NCI-H1105 (cell line): ENCODE results near the gene HOXD10.
A peak's percentile ranks its signal among the peaks of the same experiment; 100 is the strongest.

Experiments
- DNase-seq: peaks from one replicate; lab custom pipeline; 2025; lab: John Stamatoyannopoulos, UW

The HOXD10 gene

GRCh38 chr2:176136374-176137251 is 20.0 kb downstream of the HOXD10 start:
- no peak for DNase-seq

- no peak for DNase-seq
These were observed 20.6 kb downstream of the HOXD10 start for GRCh38 chr2:176137252-176137580.

DNA sequence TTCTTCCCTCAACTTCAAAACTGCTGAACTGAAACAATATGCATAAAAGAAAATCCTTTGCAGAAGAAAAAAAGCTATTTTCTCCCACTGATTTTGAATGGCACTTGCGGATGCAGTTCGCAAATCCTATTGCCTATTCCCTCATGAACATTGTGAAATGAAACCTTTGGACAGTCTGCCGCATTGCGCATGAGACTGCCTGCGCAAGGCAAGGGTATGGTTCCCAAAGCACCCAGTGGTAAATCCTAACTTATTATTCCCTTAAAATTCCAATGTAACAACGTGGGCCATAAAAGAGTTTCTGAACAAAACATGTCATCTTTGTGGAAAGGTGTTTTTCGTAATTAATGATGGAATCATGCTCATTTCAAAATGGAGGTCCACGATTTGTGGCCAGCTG is 21.3 kb downstream of the HOXD10 start:
- DNase-seq = no peak

GRCh38 chr2:176138526-176138922 is 21.9 kb downstream of the HOXD10 start:
- DNase-seq = no peak

- DNase-seq = no peak
These were observed 22.5 kb downstream of the HOXD10 start for GRCh38 chr2:176138923-176139660.

DNA sequence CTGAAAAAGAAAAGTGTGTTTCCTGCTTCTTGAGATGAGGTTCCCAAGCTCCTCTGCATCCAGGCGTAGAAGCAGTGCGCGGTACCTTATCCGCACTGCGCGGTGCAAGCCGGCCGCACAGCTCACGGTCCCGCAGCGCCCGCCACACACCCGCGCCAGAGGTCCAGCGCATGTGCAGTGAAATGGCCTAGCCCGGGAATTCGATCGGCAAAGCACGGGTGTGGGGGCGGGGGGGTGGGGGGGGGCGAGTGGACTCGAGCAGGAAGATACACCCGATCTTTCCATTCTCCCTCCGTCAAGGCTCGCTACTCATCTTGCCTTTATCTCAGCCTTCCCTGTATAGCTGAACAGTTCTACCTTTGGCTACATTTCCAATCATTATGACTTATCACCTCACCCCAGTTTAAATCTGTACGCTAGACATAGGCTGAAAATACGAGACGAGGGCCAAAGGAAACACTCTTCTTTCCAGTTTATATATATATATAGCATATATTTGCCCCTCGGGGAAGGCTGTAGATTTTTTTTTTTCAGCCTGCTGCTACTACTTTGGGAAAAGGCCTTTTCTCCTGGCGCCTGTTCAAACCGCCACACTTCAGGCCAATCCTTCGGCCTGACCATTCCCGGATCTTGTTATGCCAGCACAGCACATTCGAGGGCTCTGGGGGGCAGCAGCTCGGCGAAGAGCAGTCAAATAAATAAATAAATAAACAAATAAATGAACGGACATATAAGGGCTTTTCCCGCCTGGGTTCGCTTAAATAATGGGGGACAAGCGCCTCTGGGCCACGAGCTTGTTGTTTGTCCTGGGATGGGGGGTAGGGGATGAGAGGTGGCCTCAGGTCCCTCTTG is 23.3 kb downstream of the HOXD10 start:
- DNase-seq = no peak

DNA sequence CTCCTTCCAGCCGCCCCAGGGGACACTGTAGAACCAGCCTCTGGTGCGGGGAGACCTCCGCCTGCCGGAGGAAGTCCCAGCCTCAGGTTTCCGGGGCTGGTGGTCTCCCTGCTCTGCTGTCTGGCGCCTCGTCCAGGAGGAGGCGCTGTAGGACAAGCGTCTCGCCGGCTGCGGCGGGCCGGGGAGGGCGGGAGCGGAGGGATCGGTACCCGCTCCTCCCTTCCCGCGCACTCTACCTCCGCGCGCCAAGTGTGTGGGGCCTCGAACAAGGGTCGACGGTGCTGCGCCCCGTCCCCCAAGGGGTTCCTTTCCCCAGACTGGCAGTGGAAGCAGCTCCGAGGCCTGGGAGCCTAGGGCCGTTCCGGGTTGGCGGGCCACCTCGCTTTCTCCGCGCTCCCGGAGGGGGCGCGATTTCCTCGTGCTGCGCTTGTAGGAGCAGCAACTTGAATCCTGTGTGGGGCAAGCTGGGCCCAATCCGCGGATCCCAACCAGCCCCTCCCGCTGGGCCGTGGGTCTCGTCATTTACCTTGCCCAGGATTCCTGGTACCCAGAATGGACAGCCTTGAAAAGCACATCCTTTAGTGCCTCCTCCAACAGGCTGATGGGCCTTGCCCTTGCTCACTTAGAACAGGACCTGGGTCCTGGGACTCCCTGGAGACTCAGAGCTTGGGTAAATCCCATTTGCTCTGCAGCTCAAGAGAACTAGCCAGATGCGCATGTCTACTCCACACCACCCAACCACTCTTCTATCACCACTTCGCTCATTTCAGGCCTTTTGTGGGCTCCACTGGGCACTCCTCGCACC is 24.1 kb downstream of the HOXD10 start:
- peak; percentile 85 for DNase-seq

- no peak for DNase-seq
These were observed 25.7 kb downstream of the HOXD10 start for GRCh38 chr2:176142281-176142680.

DNA sequence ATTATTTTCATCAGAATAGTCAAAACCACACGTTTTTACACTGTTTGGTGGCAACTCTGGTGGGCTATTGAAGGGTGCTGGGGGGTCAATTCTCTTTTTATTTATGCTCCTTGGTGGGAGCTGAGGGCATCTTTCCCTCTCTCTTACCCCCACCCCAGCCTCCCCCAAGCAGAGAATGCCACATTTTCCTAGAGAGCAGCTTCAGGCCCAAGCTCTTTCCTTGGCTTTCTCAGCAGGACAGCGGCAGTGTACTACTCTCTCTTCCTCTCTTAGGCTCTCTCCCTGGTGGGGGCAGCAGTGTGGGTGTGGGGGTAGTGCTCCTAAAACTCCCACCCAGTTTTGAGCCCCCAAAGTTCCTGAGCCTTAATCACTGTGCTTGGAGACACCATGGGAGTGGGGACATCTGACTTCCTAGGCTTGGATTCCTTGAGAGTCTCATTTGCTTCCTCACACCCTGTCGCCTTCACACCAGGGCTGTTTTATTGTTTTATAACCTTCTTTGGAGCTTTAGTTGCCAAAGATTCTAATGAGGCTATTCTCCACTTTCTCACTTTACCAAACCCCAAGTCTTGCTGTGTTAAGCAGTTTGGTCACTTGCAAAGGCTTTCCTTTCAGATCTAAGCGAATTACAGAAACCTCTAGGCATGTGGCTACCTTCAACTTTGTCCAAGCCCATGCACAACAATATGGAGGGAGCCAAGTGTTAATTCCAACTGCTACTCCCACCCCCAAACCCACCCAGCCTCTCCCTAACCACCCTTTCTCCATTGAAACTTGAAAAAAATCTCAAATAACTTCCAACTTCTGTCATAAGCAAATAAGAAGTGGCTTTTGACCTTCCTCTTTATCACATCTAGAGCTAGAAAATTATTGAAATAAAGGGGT is 28.7 kb downstream of the HOXD10 start:
- DNase-seq = no peak

GRCh38 chr2:176146101-176146500 is 29.5 kb downstream of the HOXD10 start:
- no peak for DNase-seq

GRCh38 chr2:176146645-176147044 is 30.1 kb downstream of the HOXD10 start:
- no peak for DNase-seq

DNA sequence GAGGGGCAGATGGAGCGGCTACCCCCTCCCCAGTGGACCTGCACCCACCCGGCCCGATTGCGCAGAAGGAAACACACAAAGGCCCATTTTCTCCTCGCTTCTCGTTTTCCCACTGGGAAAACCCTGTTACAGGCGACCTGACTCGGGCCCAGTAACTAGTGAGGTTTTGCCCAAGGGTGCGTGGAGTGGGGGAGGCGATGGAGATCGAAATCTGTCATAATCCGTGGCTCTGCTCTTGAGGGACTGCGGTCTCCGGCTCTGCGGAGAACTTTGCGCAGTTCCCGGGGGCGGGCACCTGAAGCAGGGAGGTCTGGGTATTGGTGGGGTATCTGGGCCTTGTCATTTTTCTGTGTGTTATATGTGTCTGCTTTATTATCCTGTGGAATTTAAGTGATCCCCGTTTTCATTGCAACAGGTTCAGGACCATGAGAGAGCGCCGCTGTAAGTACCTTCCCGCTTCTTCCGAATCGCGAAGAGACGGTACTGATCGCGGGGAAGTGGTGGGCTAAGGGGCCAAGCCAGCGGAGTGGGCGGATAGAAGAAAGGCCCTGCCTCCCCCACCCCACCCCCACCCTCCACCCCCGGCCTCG is 30.7 kb downstream of the HOXD10 start:
- DNase-seq = no peak

DNA sequence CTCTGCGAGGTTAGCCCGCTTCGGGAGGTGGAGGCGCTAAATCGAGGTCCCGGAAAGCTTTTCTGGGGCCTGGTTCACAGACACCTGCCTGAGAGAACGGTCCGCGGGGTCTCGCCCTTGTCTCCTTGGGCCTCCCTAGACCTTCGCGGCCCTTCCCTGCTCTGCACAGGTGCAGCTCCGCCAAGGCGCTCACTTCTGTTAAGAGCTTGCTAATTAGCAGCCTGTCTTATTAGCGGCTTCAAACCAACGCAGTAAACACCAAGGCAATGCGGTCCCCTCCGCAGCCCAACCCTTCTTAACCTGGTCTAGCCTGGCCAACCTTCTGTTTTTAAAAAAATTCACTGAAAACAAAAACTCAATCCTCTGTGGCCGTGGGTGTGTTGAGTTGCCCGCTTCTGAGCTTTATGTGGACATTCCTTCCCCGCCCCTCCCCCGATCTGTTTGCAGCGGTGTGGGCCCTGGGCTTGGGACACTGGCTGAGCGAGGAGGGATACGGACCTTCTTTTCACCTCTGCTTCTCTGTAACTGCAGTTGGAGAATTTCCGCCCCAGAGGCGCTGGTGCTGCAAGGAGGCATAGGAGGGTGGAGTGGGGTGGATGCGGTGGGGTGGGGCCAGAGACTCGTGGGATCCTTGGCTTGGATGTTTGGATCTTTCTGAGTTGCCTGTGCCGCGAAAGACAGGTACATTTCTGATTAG is 31.4 kb downstream of the HOXD10 start:
- no peak for DNase-seq

DNA sequence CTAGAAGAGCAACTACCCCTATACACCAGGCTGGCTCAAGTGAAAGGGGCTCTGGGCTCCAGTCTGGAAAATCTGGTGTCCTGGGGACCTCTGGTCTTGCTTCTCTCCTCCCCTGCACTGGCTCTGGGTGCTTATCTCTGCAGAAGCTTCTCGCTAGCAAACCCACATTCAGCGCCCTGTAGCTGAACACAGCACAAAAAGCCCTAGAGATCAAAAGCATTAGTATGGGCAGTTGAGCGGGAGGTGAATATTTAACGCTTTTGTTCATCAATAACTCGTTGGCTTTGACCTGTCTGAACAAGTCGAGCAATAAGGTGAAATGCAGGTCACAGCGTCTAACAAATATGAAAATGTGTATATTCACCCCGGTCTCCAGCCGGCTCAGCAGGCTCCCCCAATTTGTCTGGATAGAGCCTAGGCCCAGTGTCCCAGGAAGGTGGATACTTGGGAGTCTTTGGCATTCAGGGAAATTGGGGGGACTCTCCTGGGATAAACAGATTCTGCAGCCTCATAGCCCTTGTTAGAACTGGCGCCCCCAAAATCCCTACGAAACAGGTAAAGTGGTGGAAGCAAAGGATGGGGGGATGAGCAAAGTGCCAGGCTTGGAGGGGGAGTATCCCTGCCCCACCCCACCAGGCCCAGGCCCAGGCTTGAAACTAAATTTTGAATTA is 32.3 kb downstream of the HOXD10 start:
- no peak for DNase-seq

- DNase-seq = no peak
These were observed 32.9 kb downstream of the HOXD10 start for GRCh38 chr2:176149481-176149938.

- DNase-seq = no peak
These were observed 33.5 kb downstream of the HOXD10 start for GRCh38 chr2:176149939-176150583.

DNA sequence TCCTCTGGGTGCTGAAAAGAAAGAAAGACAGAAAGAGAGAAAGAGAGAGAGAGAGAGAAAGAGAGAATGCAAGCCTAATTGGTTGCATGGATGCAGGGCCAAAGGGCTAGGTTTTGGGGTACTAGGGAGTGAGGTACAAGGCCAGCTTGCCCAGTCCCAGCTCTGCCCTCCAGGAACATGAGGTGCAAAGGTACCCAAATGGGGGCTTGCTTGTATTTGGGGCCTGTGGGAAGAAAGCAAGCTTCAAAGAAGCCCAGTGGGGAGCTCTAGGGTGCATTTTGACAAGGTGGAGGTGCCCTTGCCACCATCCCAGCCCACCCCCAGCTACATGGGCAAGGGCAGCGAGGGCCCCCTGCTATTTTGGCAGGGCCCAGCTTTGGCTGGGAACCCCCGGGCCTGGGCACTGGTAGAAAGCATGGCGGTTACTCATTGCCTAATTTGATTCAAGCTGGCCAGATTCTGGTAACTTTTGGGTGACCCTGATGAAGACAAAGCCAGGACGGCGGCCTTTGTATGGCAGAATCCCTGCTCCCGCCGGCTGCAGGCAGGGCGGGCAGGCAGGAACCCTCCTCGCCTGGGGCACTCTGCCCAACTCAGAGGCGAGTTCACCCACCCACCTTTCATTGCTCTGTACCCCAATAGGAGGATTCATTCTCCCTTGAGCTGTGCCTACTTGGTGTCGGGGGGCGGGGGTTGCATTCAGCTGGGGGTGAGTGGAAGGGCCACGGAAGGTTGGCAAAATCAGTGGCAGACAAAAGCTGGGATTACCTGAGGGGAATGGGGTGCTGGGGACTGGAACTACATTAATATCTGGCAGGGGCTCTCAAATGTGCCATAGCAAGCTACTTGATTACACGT is 34.2 kb downstream of the HOXD10 start:
- DNase-seq = no peak
